ENCODE measurements around the gene PEAR1.

The PEAR1 gene

GRCh38 chr1:156893048-156893953 is at the start of gene PEAR1:
TSS of gene PEAR1 (plus strand) at chr1:156893718. CDS start at chr1:156903927, 10,209 bp downstream.
- no peak for ATAC-seq
- DNase-seq = no peak

- ATAC-seq (no peak), DNase-seq (no peak)
These were observed 49.4 kb upstream of the PEAR1 start for GRCh38 chr1:156844102-156844501.

- no peak for ATAC-seq
- no peak for DNase-seq
These were observed 48.9 kb upstream of the PEAR1 start for GRCh38 chr1:156844638-156845037.

- peak; percentile 26 for ATAC-seq
- DNase-seq = peak; percentile 41
These were observed 48.2 kb upstream of the PEAR1 start for GRCh38 chr1:156845055-156845952.

GRCh38 chr1:156845953-156846545 is 47.5 kb upstream of the PEAR1 start:
- no peak for DNase-seq
- ATAC-seq = no peak

GRCh38 chr1:156846643-156847042 is 46.9 kb upstream of the PEAR1 start:
- DNase-seq = no peak
- ATAC-seq = no peak

- ATAC-seq (no peak), DNase-seq (no peak)
These were observed 45.7 kb upstream of the PEAR1 start for GRCh38 chr1:156847591-156848460.

- DNase-seq = peak; percentile 77
These were observed 44.9 kb upstream of the PEAR1 start for GRCh38 chr1:156848461-156849150.

GRCh38 chr1:156849151-156849496 is 44.4 kb upstream of the PEAR1 start:
- no peak for ATAC-seq
- DNase-seq = no peak

More at GRCh38 chr1:156848461-156849150, 44.9 kb upstream of the PEAR1 start:
- peak; percentile 58 for ATAC-seq

- ATAC-seq = no peak
- no peak for DNase-seq
These were observed 41.6 kb upstream of the PEAR1 start for GRCh38 chr1:156851779-156852417.

GRCh38 chr1:156852418-156852874 is 41.1 kb upstream of the PEAR1 start:
- ATAC-seq (no peak), DNase-seq (no peak)

- ATAC-seq = no peak
- DNase-seq = no peak
These were observed 39.8 kb upstream of the PEAR1 start for GRCh38 chr1:156853761-156854160.

- ATAC-seq (no peak), DNase-seq (no peak)
These were observed 38.9 kb upstream of the PEAR1 start for GRCh38 chr1:156854634-156855033.

- ATAC-seq (no peak), DNase-seq (no peak)
These were observed 37.2 kb upstream of the PEAR1 start for GRCh38 chr1:156856282-156856785.

- ATAC-seq = no peak
These were observed 36.0 kb upstream of the PEAR1 start for GRCh38 chr1:156857532-156857931.

GRCh38 chr1:156858555-156858956 is 35.0 kb upstream of the PEAR1 start:
- ATAC-seq (no peak), DNase-seq (no peak)

More at GRCh38 chr1:156857532-156857931, 36.0 kb upstream of the PEAR1 start:
- DNase-seq = no peak

- DNase-seq (no peak), ATAC-seq (no peak)
These were observed 34.5 kb upstream of the PEAR1 start, which contains the start of gene INSRR for GRCh38 chr1:156858959-156859522. TSS of gene INSRR (minus strand) at chr1:156859117. CDS start at chr1:156858621, 496 bp downstream.

- DNase-seq = no peak
- ATAC-seq = no peak
These were observed 33.9 kb upstream of the PEAR1 start for GRCh38 chr1:156859523-156860112.

GRCh38 chr1:156860113-156860627 is 33.3 kb upstream of the PEAR1 start:
- peak; percentile 76 for DNase-seq
- ATAC-seq = peak; percentile 47
